Left ventricle myocardium inferior (tissue), 1 donor: Measurements from ENCODE around the gene NACA. TPM values are rescaled to one million over a fixed set of nuclear protein-coding genes. Genes with fewer than 3 reads are reported as not detected.
A peak's percentile ranks its signal among the peaks of the same experiment; 100 is the strongest.

Experiments used
- DNase-seq: peaks from one replicate; pipeline ENCODE4 v3.0.0-alpha.2; 2020
- H3K27ac ChIP-seq: fragments of 200-600 bp; replicated peaks from 2 replicates; pipeline ENCODE4 v1.8.0; 2021
- H3K27me3 ChIP-seq: fragments of 200-600 bp; 2 replicates; pipeline ENCODE4 v1.8.0; 2021; ENCODE audit warnings: low read depth
- H3K36me3 ChIP-seq: fragments of 200-600 bp; 2 replicates; pipeline ENCODE4 v1.8.0; 2021
- H3K4me1 ChIP-seq: fragments of 200-600 bp; 2 replicates; pipeline ENCODE4 v1.8.0; 2021
- H3K4me3 ChIP-seq: fragments of 200-600 bp; 2 replicates; pipeline ENCODE4 v1.8.0; 2021; ENCODE audit warnings: mild to moderate bottlenecking, moderate library complexity
- H3K9me3 ChIP-seq: fragments of 200-600 bp; replicated peaks from 2 replicates; pipeline ENCODE4 v1.8.0; 2021
- intact Hi-C: fragments of 100-400 bp; cut with micrococcal nuclease; formaldehyde crosslinking; loops from one replicate; pipeline ENCODE4 v1.11.0; 2022
- total RNA-seq: library from RNA; stranded (reverse); fragmentation: NEBNext Ultra II Directional; extraction: Animal tissue kit (Norgen Biotek cat#: 25700); gene quantifications from one replicate; pipeline ENCODE4 v1.2.1, GENCODE V29; 2021
- TF ChIP-seq, protein P1 (sequence below): fragments of 200-600 bp; IDR thresholded peaks from 2 replicates; pipeline ENCODE4 v1.8.0; 2021; ENCODE audit warnings: antibody characterized with exemption, mild to moderate bottlenecking, borderline replicate concordance
- donor health status: DM: no; HTN: yes; CAD: no; lungs with severe emphysema.

Gene NACA
- total RNA-seq, 1 donor from 2014 or later = 477 TPM

DNA sequence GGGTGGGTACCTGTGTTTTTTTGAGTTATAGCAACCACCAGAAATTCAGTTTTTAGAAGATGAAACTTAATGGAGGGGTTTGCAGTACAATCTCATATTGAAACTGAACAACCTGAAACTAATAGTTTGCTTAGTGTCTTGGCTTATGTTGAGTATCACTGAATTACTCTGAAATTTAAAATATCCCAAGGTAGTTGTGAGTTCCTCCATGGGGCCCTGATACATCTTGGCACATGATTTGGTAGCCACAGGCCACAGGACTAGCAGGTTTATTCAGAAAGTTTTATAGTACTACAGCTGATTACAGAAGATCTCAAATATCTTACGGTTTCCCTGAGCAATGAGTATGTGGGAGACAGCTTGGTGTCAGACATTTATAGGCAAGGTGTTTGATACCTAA lies 47.4 kb downstream of the NACA start:
- no peaks in the 10 kb centered on the region for H3K27me3 ChIP-seq
- peaks cover 93% of the 10 kb centered on the region for H3K4me1 ChIP-seq
- H3K36me3 ChIP-seq = peaks cover 12% of the 10 kb centered on the region
- TF ChIP-seq, protein P1, sequence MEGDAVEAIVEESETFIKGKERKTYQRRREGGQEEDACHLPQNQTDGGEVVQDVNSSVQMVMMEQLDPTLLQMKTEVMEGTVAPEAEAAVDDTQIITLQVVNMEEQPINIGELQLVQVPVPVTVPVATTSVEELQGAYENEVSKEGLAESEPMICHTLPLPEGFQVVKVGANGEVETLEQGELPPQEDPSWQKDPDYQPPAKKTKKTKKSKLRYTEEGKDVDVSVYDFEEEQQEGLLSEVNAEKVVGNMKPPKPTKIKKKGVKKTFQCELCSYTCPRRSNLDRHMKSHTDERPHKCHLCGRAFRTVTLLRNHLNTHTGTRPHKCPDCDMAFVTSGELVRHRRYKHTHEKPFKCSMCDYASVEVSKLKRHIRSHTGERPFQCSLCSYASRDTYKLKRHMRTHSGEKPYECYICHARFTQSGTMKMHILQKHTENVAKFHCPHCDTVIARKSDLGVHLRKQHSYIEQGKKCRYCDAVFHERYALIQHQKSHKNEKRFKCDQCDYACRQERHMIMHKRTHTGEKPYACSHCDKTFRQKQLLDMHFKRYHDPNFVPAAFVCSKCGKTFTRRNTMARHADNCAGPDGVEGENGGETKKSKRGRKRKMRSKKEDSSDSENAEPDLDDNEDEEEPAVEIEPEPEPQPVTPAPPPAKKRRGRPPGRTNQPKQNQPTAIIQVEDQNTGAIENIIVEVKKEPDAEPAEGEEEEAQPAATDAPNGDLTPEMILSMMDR = no peak
- intact Hi-C loops = no loop called here
- H3K27ac ChIP-seq = no peak overlapping the region
- H3K4me3 ChIP-seq = no peak overlapping the region
- no peaks in the 10 kb centered on the region for H3K9me3 ChIP-seq
- no peak for DNase-seq

DNA sequence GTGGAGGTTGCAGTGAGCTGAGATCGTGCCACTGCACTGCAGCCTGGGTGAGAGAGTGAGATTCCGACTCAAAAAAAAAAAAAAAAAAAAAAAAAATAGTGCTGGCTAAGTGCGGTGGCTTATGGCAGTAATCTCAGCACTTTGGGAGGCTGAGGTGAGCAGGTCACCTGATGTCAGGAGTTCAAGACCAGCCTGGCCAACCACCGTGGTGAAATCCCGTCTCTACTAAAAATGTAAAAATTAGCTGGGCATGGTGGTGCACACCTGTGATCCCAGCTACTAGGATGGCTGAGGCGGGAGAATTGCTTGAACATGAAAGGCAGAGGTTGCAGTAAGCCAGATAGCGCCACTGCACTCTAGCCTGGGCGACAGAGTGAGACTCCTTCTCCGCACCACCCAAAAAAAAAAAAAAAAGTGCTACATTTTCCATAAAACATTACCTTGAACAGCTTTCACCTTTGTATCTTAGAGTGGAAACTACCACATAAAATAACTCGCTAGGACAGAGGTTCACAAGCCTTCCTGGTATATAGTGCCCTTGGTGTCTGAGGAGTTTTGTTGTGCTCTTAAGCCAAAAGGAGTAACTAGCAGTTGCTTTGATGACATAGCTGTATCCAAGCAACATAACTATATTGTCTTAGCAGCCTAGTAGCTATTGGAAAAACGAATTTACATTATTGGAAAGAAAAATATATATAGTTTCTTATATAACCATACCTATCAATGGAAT lies 48.1 kb downstream of the NACA start:
- Histone ChIP-seq H3K4me3 (no peak overlapping the region), H3K9me3 (no peaks in the 10 kb centered on the region), H3K27me3 (no peaks in the 10 kb centered on the region), H3K36me3 (peaks cover 19% of the 10 kb centered on the region), H3K27ac (peak overlapping the region; percentile 9), H3K4me1 (peaks cover 93% of the 10 kb centered on the region)
- intact Hi-C loops = no loop called here
- no peak for DNase-seq
- TF ChIP-seq, protein P1 = no peak

DNA sequence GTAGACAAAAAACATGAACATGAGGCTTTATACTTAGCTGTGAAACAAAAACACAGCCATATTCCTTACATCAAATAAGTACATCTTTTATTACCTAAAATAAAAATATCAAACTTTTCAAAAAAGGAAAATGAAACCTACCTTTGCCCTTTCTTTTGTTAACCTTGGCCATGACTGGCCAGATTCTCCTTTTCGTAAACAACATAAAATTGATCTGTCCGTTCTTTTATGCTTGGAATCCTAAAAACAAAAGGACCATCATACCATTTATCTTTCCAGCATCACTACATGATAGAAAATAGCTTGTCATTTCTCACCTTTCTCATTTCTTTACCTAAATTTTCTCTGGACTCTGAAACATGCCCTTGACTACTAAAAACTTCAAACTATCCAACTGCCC lies 53.5 kb downstream of the NACA start:
- Histone ChIP-seq H3K4me3 (no peak overlapping the region), H3K4me1 (peaks cover 74% of the 10 kb centered on the region), H3K27ac (no peak overlapping the region), H3K27me3 (no peaks in the 10 kb centered on the region), H3K36me3 (peaks cover 62% of the 10 kb centered on the region), H3K9me3 (no peaks in the 10 kb centered on the region)
- intact Hi-C loops = no loop called here
- DNase-seq = no peak
- TF ChIP-seq, protein P1 = no peak

DNA sequence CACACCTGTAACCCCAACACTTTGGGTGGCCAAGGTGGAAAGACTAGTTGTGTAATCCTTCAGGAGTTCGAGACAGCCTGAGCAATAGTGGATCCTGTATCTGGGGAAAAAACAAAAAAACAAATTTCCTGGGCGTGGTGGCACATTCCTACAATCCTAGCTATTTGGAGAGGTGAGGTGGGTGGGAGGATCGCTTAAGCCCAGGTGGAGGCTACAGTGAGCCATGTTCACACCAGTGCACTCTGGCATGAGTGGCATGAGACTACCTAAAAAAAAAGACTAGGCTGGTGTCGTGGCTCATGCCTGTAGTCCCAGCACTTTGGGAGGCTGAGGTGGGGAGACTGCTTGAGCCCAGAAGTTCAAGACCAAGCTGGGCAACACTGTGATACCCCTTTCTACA lies 54.3 kb downstream of the NACA start:
- intact Hi-C loops = no loop called here

DNA sequence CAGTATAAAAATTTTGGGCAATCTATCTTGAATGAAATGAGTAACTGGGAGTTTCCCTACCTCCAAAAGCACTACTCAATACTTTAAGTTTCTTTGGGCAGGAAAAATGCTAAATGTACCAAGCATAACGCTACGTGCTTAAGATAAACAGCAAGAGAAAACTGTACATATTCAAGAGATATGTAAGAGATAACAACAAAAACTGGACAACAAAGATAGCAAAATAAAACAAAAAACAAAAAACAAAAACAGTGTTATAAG lies 57.0 kb downstream of the NACA start:
- H3K4me3 ChIP-seq = no peak overlapping the region
- intact Hi-C loops = no loop called here

More for the DNA sequence above, 54.3 kb downstream of the NACA start:
- no peak for DNase-seq
- Histone ChIP-seq H3K36me3 (peaks cover 70% of the 10 kb centered on the region), H3K4me1 (peaks cover 66% of the 10 kb centered on the region), H3K27me3 (no peaks in the 10 kb centered on the region), H3K27ac (no peak overlapping the region), H3K9me3 (no peaks in the 10 kb centered on the region), H3K4me3 (no peak overlapping the region)
- TF ChIP-seq, protein P1 = no peak

More for the DNA sequence above, 57.0 kb downstream of the NACA start:
- H3K27ac ChIP-seq = no peak overlapping the region
- H3K36me3 ChIP-seq = peaks cover 97% of the 10 kb centered on the region
- no peak for DNase-seq
- peaks cover 45% of the 10 kb centered on the region for H3K4me1 ChIP-seq
- H3K9me3 ChIP-seq = no peaks in the 10 kb centered on the region
- H3K27me3 ChIP-seq = no peaks in the 10 kb centered on the region
- TF ChIP-seq, protein P1 = no peak

Other genes starting within 250 kb of the NACA start
- gene GLS2, start 237.1 kb downstream of the NACA start, total RNA-seq = 0.49 TPM
- 33.2 TPM for gene RBMS2, start 203.5 kb downstream of the NACA start, total RNA-seq
- gene BAZ2A, start 95.0 kb downstream of the NACA start, total RNA-seq = 39.1 TPM
- gene ATP5F1B, start 79.3 kb downstream of the NACA start, total RNA-seq = 3,068 TPM
- gene PTGES3, start 37.0 kb downstream of the NACA start, total RNA-seq = 136 TPM
- 2.7 TPM for gene PRIM1, start 27.0 kb upstream of the NACA start, total RNA-seq
- gene HSD17B6, start 38.0 kb upstream of the NACA start, total RNA-seq = not detected
- not detected for gene SDR9C7, start 209.1 kb upstream of the NACA start, total RNA-seq
- gene RDH16, start 232.3 kb upstream of the NACA start, total RNA-seq = 0.19 TPM